Measurements from ENCODE around the gene FN1. TPM values are rescaled to one million over a fixed set of nuclear protein-coding genes. Genes with fewer than 3 reads are reported as not detected.

The FN1 gene
- total RNA-seq, 5 donors from 2014 or later (not counting 1 experiment from before 2014, with no cell fraction given) = 5.7 to 7.1 (median 6.7) TPM; not detected in 2

- Histone ChIP-seq H3K36me3 (ENCODE audit: control insufficient read depth in 2 of 2, extremely low read depth in 1 of 2, insufficient read depth in 1 of 2, low read length in 1 of 2) (peaks cover 0 to 3% of the 10 kb centered on the region in 2 donors), H3K4me1 (ENCODE audit: control insufficient read depth in 1 of 2, extremely low read depth in 1 of 2, insufficient read depth in 2 of 2, low read length in 2 of 2) (no peaks in the 10 kb centered on the region), H3K4me3 (ENCODE audit: control insufficient read depth in 1 of 2, extremely low read depth in 1 of 2, low read length in 1 of 2) (no peak overlapping the region), H3K27me3 (replicated peaks in 1 of 2; ENCODE audit: control insufficient read depth in 2 of 2, extremely low read depth in 1 of 2, insufficient read depth in 2 of 2, low read length in 1 of 2) (no peaks in the 10 kb centered on the region), H3K9me3 (no peaks in the 10 kb centered on the region), H3K27ac (ENCODE audit: low read length) (no peak overlapping the region)
- no peak for ATAC-seq (replicated peaks in 1 of 4)
- H3K27ac Mint-ChIP-seq = no peak overlapping the region
- ChIA-PET CTCF (no interaction called here), POLR2A (no interaction called here)
- H3K4me1 Mint-ChIP-seq = no peaks in the 10 kb centered on the region
- peaks cover 43% of the 10 kb centered on the region for H3K36me3 Mint-ChIP-seq
- no peaks in the 10 kb centered on the region for H3K9me3 Mint-ChIP-seq
- DNase-seq = no peak
- no peaks in the 10 kb centered on the region for H3K27me3 Mint-ChIP-seq
- H3K4me3 Mint-ChIP-seq = no peak overlapping the region
- no CpG with 5 or more reads among the region's 2 CpGs for WGBS (ENCODE audit: insufficient coverage)
These were observed 72.3 kb downstream of the FN1 start for GRCh38 chr2:215363461-215364156.

- Histone ChIP-seq H3K27me3 (replicated peaks in 1 of 2; ENCODE audit: control insufficient read depth in 2 of 2, extremely low read depth in 1 of 2, insufficient read depth in 2 of 2, low read length in 1 of 2) (no peaks in the 10 kb centered on the region), H3K4me3 (ENCODE audit: control insufficient read depth in 1 of 2, extremely low read depth in 1 of 2, low read length in 1 of 2) (no peak overlapping the region), H3K36me3 (ENCODE audit: control insufficient read depth in 2 of 2, extremely low read depth in 1 of 2, insufficient read depth in 1 of 2, low read length in 1 of 2) (peaks cover 0 to 3% of the 10 kb centered on the region in 2 donors), H3K9me3 (no peaks in the 10 kb centered on the region), H3K4me1 (ENCODE audit: control insufficient read depth in 1 of 2, extremely low read depth in 1 of 2, insufficient read depth in 2 of 2, low read length in 2 of 2) (no peaks in the 10 kb centered on the region), H3K27ac (ENCODE audit: low read length) (no peak overlapping the region)
- Mint-ChIP-seq H3K27me3 (no peaks in the 10 kb centered on the region), H3K4me3 (no peak overlapping the region), H3K4me1 (no peaks in the 10 kb centered on the region), H3K36me3 (peaks cover 43% of the 10 kb centered on the region), H3K27ac (no peak overlapping the region), H3K9me3 (no peaks in the 10 kb centered on the region)
- ChIA-PET POLR2A (no interaction called here), CTCF (no interaction called here)
- WGBS (ENCODE audit: insufficient coverage) = no CpG with 5 or more reads among the region's 2 CpGs
- DNase-seq (no peak), ATAC-seq (replicated peaks in 1 of 4) (no peak)
These were observed 72.8 kb downstream of the FN1 start for GRCh38 chr2:215363039-215363438.

GRCh38 chr2:215362562-215362904 lies 73.3 kb downstream of the FN1 start:
- WGBS (ENCODE audit: insufficient coverage) = 100% methylated on average over 2 of the region's 8 CpGs
- Mint-ChIP-seq H3K27me3 (no peaks in the 10 kb centered on the region), H3K4me1 (no peaks in the 10 kb centered on the region), H3K4me3 (no peak overlapping the region), H3K36me3 (peaks cover 40% of the 10 kb centered on the region), H3K9me3 (no peaks in the 10 kb centered on the region), H3K27ac (no peak overlapping the region)
- CTCF ChIA-PET = no interaction called here
- Histone ChIP-seq H3K27me3 (replicated peaks in 1 of 2; ENCODE audit: control insufficient read depth in 2 of 2, extremely low read depth in 1 of 2, insufficient read depth in 2 of 2, low read length in 1 of 2) (no peaks in the 10 kb centered on the region), H3K36me3 (ENCODE audit: control insufficient read depth in 2 of 2, extremely low read depth in 1 of 2, insufficient read depth in 1 of 2, low read length in 1 of 2) (peaks cover 0 to 3% of the 10 kb centered on the region in 2 donors), H3K27ac (ENCODE audit: low read length) (no peak overlapping the region), H3K4me1 (ENCODE audit: control insufficient read depth in 1 of 2, extremely low read depth in 1 of 2, insufficient read depth in 2 of 2, low read length in 2 of 2) (no peaks in the 10 kb centered on the region), H3K4me3 (ENCODE audit: control insufficient read depth in 1 of 2, extremely low read depth in 1 of 2, low read length in 1 of 2) (no peak overlapping the region), H3K9me3 (no peaks in the 10 kb centered on the region)
- POLR2A ChIA-PET = no interaction called here
- DNase-seq (no peak), ATAC-seq (replicated peaks in 1 of 4) (no peak)

GRCh38 chr2:215361876-215362561 lies 73.8 kb downstream of the FN1 start:
- POLR2A ChIA-PET = no interaction called here
- peaks cover 0 to 3% of the 10 kb centered on the region in 2 donors for H3K36me3 ChIP-seq (ENCODE audit: control insufficient read depth in 2 of 2, extremely low read depth in 1 of 2, insufficient read depth in 1 of 2, low read length in 1 of 2)
- H3K27ac ChIP-seq (ENCODE audit: low read length) = no peak overlapping the region
- DNase-seq = no peak
- Mint-ChIP-seq H3K27me3 (no peaks in the 10 kb centered on the region), H3K4me3 (no peak overlapping the region), H3K4me1 (no peaks in the 10 kb centered on the region), H3K27ac (no peak overlapping the region), H3K36me3 (peaks cover 40% of the 10 kb centered on the region), H3K9me3 (no peaks in the 10 kb centered on the region)
- no peak for ATAC-seq (replicated peaks in 1 of 4)
- CTCF ChIA-PET = no interaction called here
- H3K9me3 ChIP-seq = no peaks in the 10 kb centered on the region
- H3K27me3 ChIP-seq (replicated peaks in 1 of 2; ENCODE audit: control insufficient read depth in 2 of 2, extremely low read depth in 1 of 2, insufficient read depth in 2 of 2, low read length in 1 of 2) = no peaks in the 10 kb centered on the region
- no peak overlapping the region for H3K4me3 ChIP-seq (ENCODE audit: control insufficient read depth in 1 of 2, extremely low read depth in 1 of 2, low read length in 1 of 2)
- 79% methylated on average over 3 of the region's 6 CpGs for WGBS (ENCODE audit: insufficient coverage)
- H3K4me1 ChIP-seq (ENCODE audit: control insufficient read depth in 1 of 2, extremely low read depth in 1 of 2, insufficient read depth in 2 of 2, low read length in 2 of 2) = no peaks in the 10 kb centered on the region

- H3K9me3 Mint-ChIP-seq = no peaks in the 10 kb centered on the region
- H3K27me3 ChIP-seq (replicated peaks in 1 of 2; ENCODE audit: control insufficient read depth in 2 of 2, extremely low read depth in 1 of 2, insufficient read depth in 2 of 2, low read length in 1 of 2) = no peaks in the 10 kb centered on the region
- no peaks in the 10 kb centered on the region for H3K27me3 Mint-ChIP-seq
- CTCF ChIA-PET = no interaction called here
- peaks cover 46% of the 10 kb centered on the region for H3K36me3 Mint-ChIP-seq
- WGBS (ENCODE audit: insufficient coverage) = no CpG with 5 or more reads among the region's 4 CpGs
- H3K4me3 ChIP-seq (ENCODE audit: control insufficient read depth in 1 of 2, extremely low read depth in 1 of 2, low read length in 1 of 2) = no peak overlapping the region
- no peak overlapping the region for H3K27ac ChIP-seq (ENCODE audit: low read length)
- no peaks in the 10 kb centered on the region for H3K9me3 ChIP-seq
- no peak overlapping the region for H3K27ac Mint-ChIP-seq
- POLR2A ChIA-PET = no interaction called here
- ATAC-seq (replicated peaks in 1 of 4) (no peak), DNase-seq (no peak)
- H3K4me3 Mint-ChIP-seq = no peak overlapping the region
- H3K4me1 Mint-ChIP-seq = no peaks in the 10 kb centered on the region
- H3K36me3 ChIP-seq (ENCODE audit: control insufficient read depth in 2 of 2, extremely low read depth in 1 of 2, insufficient read depth in 1 of 2, low read length in 1 of 2) = peaks cover 0 to 3% of the 10 kb centered on the region in 2 donors
- no peaks in the 10 kb centered on the region for H3K4me1 ChIP-seq (ENCODE audit: control insufficient read depth in 1 of 2, extremely low read depth in 1 of 2, insufficient read depth in 2 of 2, low read length in 2 of 2)
These were observed 74.5 kb downstream of the FN1 start for GRCh38 chr2:215361211-215361875.

- Mint-ChIP-seq H3K27ac (no peak overlapping the region), H3K9me3 (no peaks in the 10 kb centered on the region), H3K4me3 (no peak overlapping the region), H3K4me1 (no peaks in the 10 kb centered on the region), H3K36me3 (peaks cover 47% of the 10 kb centered on the region), H3K27me3 (no peaks in the 10 kb centered on the region)
- Histone ChIP-seq H3K27ac (ENCODE audit: low read length) (no peak overlapping the region), H3K9me3 (no peaks in the 10 kb centered on the region), H3K4me1 (ENCODE audit: control insufficient read depth in 1 of 2, extremely low read depth in 1 of 2, insufficient read depth in 2 of 2, low read length in 2 of 2) (no peaks in the 10 kb centered on the region), H3K36me3 (ENCODE audit: control insufficient read depth in 2 of 2, extremely low read depth in 1 of 2, insufficient read depth in 1 of 2, low read length in 1 of 2) (peaks cover 0 to 3% of the 10 kb centered on the region in 2 donors), H3K4me3 (ENCODE audit: control insufficient read depth in 1 of 2, extremely low read depth in 1 of 2, low read length in 1 of 2) (no peak overlapping the region), H3K27me3 (replicated peaks in 1 of 2; ENCODE audit: control insufficient read depth in 2 of 2, extremely low read depth in 1 of 2, insufficient read depth in 2 of 2, low read length in 1 of 2) (no peaks in the 10 kb centered on the region)
- no CpG with 5 or more reads among the region's 2 CpGs for WGBS (ENCODE audit: insufficient coverage)
- POLR2A ChIA-PET = no interaction called here
- no peak for DNase-seq
- CTCF ChIA-PET = interaction anchor here in 1 of 2 donors (1.0 kb wide), 1 partner anchor 549 kb away, joined by 3 read pairs; no protein-coding TSS in a partner anchor
- ATAC-seq (replicated peaks in 1 of 4) = no peak
These were observed 75.3 kb downstream of the FN1 start for GRCh38 chr2:215360596-215360995.

Data from T-cell (primary cell).